NCI-H1930 (cell line): Measurements from ENCODE around the gene DAP.
A peak's percentile ranks its signal among the peaks of the same experiment; 100 is the strongest.
"Not testable (repeated sequence)": the region's sequence is repeated elsewhere in the genome, so short reads cannot be mapped to it uniquely, and the experiment has no call there.

Source experiments
- DNase-seq, 2 experiments: peaks; one replicate each; lab custom pipeline; 2025; lab: John Stamatoyannopoulos, UW

DAP gene

DNA sequence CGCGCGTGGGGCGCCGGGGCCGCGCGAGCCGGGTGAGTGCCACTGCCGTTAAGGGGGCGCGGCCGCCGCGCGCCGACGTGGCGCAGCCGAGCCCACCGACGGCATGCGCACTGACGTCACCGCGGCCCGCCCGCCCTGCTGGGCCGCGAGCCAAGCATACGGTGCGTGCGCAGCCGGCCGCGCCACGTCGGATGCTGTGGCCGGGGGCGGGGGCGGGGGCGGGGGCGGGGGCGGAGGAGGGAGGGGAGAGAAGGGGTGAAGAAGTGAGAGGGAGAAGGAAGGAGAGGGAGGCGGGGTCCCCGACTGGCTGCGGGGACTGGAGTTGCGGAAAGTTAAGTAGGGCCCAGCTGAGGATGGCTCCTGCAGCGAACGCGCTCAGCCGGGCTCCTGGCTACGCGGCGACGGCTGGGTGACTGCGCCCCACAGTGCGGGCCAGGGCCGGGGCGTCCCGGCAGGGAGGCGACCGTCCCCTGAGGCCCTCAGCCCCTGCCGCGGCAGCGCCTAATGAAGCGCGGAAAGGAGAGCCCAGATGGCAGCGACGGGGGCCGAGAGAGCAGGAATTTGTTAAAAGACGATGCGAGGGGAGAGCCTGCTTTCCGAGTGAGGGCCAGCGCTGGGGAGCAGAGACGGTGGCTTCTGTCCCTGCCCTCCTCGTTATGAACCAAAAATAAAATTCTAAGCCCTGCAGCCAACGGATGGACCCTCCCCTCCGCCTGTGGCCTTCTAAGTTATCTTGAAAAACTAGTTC lies at the start of gene DAP:
Gene DAP, minus strand, starts transcription at position 50 of the 748 bp plus-strand sequence. CDS start 166 bp downstream, outside the sequence.
- peak; percentile 74 to 96 for DNase-seq

DNA sequence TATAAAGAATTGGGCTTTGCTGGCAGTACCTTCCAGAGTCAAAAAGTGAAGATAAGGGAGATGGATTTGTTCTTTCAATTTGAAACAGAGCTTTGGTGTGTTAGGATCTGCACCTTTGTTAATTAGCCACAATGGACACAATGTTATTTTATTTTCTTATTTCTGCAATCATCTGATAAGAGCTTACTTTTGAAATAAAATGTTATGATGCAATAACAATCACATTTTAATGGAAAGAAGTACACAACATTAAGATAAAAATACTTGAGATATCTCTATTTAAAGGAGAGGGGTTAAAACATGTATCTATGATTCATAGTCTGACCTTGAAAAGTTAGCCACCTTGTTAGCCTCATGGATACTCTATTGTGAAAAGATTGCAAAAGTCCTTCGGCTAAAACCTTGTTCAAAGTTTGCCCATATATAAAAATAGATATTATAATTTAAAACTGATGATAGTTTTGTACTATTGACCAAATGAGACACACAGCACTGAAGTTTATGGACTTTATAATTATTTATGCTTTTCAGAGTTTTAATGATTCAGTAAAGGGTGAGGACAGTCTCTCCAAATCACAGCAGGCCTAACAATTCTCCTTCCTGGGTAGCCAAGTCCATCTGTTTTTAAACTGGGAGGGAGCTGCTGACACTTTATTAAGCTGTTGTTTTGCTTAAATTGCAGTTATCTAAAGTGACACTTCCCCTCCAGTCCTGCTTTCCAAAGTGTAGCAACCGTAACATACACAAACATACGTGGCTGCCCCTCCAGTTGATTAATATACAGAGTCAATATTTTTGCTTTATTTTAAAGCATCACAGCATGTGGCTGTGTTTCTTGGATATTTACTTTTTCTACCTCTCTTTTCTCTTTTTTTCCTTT lies 47.6 kb upstream of the DAP start:
- DNase-seq: no peak

DNA sequence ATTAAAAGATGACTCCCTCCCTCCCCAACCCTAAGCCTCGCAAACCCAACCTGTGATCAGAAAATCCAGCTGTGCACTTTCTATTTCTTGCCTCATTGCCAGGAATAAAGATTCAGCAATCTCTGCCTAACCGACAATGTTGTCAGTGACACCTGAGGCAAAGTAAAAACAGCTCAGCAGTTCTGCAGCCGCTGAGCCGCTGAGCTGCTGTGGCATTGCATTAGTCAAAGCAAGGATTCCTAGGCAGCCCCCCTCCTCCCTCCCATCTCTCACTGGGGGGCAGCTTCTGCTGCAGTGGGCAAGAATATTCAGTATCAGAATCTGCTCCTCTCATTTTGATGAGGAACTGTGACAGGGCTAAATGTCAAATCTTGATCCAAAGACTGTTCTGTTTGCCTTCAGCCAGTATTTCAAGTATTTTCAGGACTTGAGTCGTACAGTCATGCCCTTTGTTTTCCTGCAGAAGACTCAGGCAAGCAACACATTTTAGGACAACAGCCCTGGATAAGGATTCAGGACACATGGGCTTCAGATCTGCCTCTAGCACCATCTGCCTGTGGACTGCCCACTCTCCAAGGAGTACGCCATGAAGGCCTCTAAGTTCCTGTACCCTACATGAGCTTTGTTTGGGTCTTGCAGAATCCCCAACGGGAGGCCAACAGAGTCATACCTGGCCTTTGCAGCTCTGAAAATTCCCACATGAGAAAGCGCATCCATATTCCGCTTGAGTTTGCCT lies 41.1 kb upstream of the DAP start:
- DNase-seq: no peak

GRCh38 chr5:10800852-10801251 lies 39.8 kb upstream of the DAP start:
- DNase-seq: no peak

DNA sequence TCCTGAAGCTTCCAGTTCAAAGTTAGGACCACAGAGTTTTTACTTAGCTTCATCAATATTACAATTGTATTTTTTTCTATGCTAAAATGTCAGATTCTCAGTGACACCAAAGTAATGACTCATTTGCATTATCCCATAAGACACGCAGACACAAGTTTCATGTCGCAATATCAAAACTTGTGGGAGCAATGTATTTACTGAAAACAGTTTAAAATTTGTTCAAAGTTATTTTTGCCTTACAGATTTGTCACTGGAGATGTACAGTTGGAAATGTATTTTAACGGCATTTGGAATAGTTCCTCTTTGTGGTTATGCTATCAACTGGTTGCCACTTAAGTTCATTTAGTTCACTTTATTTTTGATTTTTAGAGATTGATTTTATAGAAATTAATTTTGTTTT lies 36.2 kb upstream of the DAP start:
- no peak for DNase-seq

DNA sequence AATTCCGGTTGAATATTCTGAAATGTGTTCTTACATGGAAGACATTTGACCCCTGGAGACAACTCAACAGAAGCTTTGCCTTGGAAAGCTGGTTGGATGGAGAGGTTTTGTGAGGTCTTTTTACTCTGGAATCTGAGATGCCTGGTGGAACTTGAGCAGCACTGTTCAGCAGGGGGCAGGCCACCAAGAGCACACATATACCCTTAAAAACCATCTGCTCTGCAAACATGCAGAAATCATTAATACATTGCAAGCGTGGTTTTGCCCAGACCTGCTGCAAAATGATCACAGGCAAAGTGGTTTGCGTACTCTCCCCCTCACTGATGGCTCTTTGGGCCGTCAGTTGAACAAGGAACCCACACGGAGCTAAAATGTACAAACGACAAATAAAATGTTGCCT lies 32.8 kb upstream of the DAP start:
- DNase-seq: no peak

GRCh38 chr5:10792336-10792735 lies 31.3 kb upstream of the DAP start:
- no peak for DNase-seq

GRCh38 chr5:10789726-10790125 lies 28.7 kb upstream of the DAP start:
- no peak for DNase-seq

GRCh38 chr5:10789021-10789420 lies 28.0 kb upstream of the DAP start:
- no peak for DNase-seq

GRCh38 chr5:10788358-10788757 lies 27.3 kb upstream of the DAP start:
- no peak for DNase-seq

DNA sequence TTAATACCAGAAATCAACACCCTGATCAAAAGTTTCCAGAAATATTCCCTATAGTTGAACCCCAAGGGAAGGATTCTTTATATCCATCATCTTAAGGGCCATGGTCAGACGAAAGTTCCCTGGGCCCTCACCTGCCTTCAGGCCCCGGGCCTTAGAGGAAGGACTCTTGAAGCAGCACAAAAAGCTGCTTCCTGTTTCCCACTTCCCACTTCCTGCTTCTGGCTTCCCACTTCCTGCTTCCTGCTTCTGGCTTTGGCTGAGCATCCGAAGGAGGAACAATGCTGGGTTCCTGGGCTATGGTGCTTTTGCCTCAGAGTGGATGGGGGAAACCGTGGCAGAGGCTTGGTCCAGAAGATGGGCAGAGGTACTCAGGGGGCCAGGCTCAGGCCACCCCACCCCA lies 25.8 kb upstream of the DAP start:
- DNase-seq: no peak

DNA sequence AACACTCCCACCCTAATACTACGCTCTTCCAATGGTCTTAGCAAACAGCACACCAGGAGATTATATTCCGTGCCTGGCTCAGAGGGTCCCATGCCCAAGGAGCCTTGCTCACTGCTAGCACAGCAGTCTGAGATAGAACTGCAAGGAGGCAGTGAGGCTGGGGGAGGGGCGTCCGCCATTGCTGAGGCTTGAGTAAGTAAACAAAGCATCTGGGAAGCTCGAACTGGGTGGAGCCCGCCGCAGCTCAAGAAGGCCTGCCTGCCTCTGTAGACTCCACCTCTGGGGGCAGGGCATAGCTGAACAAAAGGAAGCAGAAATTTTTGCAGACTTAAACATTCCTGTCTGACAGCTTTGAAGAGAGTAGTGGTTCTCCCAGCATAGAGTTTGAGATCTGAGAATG lies 19.2 kb upstream of the DAP start:
- DNase-seq: not testable (repeated sequence)

DNA sequence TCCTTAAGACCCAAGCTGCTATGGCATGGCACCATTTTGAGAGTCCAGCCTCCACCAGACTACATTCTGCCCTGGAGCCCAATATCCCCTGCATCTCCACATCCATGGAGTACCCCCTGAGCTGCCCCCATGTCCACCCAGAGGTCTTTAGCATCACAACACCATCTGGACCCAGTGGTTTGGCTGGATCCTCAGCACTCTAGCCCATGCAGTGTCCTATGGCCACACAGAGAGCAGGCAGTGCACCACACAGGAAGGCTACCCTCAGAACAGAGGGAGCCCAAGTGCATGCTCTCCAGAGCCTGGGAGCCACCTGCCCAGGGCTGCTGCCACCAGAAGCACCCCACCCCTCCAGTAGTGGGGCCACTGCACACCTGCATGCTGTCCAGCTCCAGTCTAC lies 18.6 kb upstream of the DAP start:
- DNase-seq: no peak

GRCh38 chr5:10778179-10778910 lies 17.3 kb upstream of the DAP start:
- no peak for DNase-seq

DNA sequence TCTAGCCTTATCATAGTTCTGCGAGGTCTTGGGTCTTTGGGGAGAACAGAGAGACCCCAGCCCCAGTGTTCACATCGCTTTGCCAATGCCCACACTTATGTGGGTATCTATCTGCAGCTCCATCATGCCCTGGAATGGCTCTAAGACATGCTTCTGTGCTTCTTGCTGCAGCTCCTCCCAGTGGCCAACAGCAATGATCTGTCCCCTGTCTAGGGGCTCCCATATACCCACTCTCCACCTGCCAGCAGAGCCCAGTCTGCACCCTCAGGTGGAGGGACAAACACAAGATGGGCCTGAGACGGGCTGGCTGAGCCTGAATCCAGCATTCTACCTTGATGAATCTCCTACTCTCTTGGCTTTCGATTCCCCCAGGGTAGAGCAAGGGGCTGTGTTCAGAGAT lies 14.6 kb upstream of the DAP start:
- DNase-seq: no peak

- DNase-seq: no peak
Measured at GRCh38 chr5:10772901-10773585, 12.0 kb upstream of the DAP start.

GRCh38 chr5:10768328-10768899 lies 7.4 kb upstream of the DAP start:
- no peak for DNase-seq

DNA sequence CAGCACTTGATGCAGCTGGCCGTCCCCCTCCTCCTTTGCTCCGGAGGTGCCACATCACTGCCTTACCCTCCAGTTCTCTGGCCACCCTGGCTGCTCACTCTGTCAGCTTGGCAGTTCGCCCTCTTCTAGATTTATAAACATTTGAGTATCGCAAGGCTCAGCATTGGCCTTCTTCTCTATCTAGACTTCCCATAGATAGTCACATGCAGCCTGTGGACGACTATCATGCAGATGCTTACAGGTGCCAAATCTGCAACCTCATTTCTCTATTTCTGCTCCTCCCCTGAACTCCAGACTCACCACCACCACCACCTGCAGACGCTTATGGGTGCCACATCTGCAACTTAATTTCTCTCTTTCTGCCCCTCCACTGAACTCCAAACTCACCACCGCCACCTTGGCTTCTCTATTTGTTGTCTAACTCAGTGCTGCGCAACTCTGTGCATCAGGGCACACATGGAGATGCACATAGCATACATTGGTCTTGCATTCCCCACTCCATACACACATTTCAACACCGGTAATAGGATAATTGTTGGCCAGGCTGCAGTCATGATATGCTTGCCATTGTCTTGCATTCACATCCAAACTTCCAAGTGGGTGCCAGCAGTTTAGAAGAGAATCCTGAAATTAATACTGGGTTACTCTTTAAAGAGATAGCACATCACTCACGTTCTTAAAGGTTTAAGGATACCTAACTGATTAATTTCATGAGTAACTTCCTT lies 1.9 kb upstream of the DAP start:
- no peak for DNase-seq

GRCh38 chr5:10761933-10762775 lies 1.1 kb upstream of the DAP start:
- DNase-seq: no peak

- no peak for DNase-seq
Measured at GRCh38 chr5:10760921-10761184, 181 bp downstream of the DAP start.
